Stimulated activated CD8-positive, alpha-beta memory T cell treated with anti-CD3 and anti-CD28 coated beads, Interleukin-4, amount 100 ng/mL, for 1 hour (primary cell): Measurements from ENCODE around the gene KPNA5.

Source experiments
- DNase-seq, 2 donors: peaks; one replicate each; pipeline ENCODE4 v3.0.0-alpha.2; 2020; ENCODE audit warnings: low read depth in 2 of 2, low spot score in 1 of 2

KPNA5 gene

DNA sequence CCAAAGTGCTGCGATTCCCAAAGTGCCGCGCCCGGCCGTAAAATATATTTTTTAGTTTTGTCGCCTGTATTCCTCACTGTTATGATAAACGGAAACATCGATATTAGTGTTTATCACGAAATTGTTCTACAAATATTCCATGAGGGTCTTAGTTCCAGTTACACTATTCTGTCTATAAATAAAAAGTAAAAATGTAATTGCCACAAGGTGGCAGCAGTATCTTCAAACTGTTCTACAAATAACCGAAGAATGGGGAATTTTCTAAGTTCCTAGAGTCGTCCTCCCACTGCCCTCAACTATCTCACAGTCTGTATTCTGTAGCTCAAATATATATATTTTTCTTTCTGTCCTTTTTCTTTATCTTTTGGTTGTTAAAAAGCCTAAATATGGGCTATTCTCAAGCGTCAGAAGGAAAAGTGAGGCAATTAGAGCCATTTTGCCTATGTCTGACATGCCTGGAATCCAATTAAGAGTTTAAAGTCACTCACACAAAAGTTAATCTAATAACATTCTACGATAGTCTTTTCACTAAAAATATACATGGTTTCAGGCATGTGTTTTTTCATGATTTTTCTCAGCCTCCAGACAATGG lies 98.7 kb downstream of the KPNA5 start:
- no peak for DNase-seq

DNA sequence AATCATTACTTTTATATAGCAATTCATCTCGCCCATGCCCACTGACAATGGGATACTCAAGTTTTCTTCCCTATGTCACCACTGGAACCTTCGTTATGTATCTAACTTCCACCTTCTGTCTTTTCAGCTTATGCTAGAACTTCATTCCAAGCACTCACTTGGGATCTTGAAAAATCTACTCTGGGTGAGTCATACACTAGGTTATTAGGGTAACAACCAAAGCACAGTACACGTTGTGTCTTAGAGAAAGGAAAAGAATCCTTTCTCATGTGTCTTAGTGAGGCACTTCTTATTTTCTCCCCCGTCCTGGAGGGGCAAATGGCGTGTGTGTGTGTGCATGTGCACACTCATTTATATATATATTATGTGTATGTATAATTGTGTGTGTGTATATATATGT lies 102.8 kb downstream of the KPNA5 start:
- no peak for DNase-seq
